GM18508 (cell line): ENCODE measurements around the gene KIF5C.
"Not testable (repeated sequence)": the region's sequence is repeated elsewhere in the genome, so short reads cannot be mapped to it uniquely, and the experiment has no call there.

Experiments used
- ATAC-seq: cut with Tn5 transposase; IDR thresholded peaks from one replicate; pipeline ENCODE4 v1.9.1; 2021; ENCODE audit warnings: moderate number of reproducible peaks; ENCODE audit not compliant: insufficient read depth, unreplicated experiment

Gene KIF5C

DNA sequence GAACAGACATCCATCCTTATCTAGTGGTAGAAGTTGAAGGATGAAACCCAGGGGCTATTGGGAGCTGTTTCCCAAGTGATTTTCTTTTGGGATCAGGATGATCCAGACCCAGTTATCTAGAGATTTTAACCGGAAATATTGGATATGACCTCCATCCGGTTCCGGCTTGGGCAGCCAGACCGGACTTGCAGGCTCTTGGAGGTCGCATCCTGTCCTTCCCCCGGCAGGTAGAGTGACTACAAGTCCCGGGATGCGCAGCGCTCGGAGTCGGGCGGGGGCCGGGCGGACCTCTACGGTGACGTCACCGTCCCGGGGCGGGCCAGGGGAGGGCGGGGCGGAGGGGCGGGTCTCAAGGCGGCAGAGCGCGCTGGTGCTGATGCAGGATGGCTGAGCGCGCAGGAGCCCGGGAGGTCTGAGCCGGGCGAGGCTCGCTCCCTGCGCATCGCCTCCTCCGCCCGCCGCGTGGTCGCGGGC, at the start of gene KIF5C:
TSS of gene KIF5C (plus strand) at position 360 of the 474 bp plus-strand sequence. CDS start 391 bp downstream, outside the sequence.
- ATAC-seq = peak; percentile 89

DNA sequence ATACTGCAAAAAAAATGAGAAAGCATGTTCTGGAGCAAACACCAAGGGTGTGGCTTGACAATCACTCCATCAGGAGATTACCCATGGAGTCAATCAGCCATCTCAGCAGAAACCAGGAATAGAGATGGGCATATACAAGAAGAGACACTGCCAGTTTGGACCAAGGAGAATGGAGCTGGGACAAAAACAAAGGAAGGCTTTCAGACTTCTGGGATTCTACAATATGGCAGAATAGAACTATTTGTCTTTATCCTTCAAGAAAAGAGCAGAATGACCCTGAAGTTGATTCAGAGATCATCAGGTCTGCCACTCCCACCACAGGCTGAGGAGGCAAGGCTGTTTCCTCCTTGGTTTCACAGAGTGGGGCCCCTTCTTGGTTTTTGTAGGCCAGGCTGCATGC, 48.2 kb upstream of the KIF5C start:
- no peak for ATAC-seq

DNA sequence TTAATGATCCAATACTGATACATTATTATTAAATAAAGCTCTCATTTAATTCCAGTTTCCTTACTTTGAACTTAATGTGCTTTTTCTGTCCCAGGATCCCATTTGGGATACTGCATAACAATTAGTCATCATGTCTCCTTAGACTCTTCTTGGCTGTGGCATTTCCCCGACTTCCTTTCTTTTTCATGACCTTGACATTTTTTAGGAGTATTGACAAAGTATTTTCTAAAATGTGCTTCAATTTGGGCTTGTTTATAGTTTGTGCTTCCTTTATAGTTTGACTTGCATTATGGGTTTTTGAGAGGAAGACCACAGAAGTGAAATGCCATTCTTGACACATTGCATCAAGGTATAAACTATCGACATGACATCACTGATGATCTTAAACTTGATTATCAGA, 46.1 kb upstream of the KIF5C start:
- ATAC-seq = no peak

DNA sequence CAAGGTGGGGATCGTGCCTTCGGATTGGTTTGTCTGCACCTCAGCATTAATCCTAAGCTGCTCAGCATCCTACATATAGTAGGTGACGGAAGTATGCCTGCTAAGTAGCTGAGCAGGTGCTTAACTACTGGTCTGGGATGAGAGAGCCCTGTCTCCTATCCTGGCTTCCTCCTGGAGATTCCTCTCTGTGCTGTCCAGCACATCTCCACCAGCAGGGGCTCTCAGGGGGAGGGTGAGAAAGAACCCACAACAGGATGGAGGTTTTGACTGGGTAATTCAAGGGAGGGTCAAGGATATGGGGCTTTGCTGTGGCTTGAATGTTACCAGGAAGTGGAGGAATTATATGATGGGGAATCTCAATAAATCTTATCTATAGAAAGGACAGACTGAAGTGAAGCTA, 45.4 kb upstream of the KIF5C start:
- no peak for ATAC-seq

DNA sequence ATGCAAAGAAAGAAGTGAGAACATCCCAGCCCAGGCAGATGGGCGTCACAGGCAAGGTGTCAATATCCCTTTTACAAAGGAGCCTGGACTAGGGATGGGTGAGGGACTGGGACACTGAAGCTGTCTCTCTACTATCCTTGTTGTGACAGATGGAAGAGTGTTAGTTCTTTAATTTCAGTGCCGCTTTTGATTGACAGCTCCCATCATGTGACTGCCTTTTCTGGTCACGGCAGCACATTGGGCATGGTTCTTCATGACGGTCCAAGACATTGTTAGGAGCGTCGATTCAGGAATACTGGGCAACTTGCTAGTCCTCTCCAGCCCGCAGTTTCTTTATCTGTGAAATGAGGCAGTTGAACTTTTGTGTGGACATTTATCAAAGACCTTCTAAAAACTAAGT, 42.4 kb upstream of the KIF5C start:
- ATAC-seq = no peak

DNA sequence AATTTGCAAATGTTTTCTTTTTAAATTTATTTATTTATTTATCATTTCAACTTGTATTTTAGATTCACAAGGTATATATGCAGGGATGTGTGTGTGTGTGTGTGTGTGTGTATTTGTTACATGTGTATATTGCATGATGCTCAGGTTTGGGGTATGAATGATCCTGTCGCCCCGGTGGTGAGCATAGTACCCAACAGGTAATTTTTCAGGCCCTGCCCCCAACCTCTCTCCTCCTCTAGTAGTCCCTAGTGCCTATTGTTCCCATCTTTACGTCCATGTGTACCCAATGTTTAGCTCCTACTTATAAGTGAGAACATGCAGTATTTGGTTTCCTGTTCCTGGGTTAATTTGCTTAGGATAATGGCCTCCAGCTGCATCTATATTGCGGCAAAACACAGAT, 33.0 kb upstream of the KIF5C start:
- ATAC-seq = no peak

DNA sequence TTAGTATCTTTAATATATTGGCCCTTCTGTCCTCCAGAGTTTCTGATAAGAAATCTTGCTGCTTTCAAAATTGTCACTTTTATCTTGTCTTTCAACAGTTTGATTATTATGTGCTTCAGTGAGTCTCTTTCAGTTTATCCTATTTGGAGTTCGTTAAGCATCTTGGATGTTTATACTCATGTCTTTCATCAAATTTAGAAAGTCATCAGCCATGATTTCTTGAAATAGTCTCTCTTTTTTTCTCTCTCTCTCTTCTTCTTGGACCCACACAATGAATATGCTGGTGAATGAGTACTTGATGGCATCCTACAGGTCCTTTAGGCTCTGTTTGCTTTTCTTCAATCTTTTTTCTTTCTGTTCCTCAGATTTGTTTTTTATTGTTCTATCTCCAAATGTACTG, 26.9 kb upstream of the KIF5C start:
- no peak for ATAC-seq

DNA sequence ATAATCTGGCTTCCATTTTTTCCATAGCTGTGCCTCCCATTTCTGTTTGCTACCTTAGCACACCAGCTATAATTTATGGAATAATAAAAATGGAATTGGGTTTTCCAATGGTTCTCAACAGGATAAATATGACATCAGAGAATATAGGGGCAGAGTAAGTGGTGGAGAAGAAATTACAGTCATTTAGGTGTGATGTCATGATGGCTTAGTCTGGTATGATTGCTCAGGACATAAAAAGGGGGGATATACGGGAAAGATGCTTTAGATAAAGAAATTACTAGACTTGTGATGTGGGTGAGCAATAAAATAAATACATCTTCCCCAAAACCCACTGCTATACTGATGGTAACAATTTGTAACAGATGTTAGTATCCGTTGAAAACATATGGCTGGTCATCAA, 21.6 kb upstream of the KIF5C start:
- ATAC-seq = no peak

DNA sequence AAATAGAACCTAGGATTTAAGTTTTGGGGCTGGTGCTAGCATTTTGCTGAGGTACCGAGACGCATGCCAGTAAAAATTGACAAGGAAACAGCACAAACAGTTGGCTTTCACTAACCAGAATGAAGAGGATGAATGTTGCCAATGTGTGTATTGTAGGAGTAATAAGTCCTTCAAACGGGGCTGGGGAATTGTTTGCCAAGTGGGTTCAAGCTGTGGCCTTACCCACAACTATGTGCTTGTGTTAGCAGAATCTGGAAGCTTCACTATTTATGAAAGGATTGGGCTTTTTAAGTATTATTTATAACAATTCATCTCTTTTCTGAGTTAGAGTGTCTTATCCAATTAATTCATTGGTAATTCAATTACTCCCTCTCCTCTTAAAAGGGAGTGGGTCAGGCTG, 15.0 kb upstream of the KIF5C start:
- no peak for ATAC-seq

DNA sequence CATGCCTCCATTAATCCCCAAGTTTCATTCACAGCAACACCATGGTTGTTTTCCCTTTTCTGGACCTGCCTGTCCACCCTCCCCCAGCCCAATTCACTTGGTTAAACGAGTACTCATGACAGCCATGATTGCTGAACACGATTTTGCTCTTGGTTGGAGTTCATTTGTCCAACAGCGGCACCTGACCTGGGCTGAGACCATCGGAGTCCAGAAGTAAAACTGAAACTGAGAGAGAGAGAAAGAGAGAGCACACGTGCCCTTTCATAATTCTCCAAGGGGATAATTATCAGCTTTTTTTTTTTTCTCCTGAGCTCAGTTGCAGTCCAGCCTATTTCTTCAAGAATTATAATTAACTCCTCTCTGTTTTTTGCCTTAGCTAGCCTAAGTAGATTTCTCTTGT, 13.7 kb upstream of the KIF5C start:
- no peak for ATAC-seq

DNA sequence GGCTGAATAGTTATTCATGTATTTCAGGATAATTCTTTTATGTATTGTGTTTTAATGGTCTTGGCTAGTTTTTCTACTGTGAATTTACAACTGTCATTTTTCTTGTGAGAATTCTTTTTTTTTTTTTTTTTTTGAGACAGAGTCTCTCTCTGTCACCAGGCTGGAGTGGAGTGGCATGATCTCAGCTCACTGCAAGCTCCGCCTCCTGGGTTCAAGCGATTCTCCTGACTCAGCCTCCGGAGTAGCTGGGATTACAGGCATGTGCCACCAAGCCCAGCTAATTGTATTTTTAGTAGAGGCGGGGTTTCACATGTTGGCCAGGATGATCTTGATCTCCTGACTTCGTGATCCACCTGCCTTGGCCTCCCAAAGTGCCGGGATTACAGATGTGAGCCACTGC, 12.5 kb upstream of the KIF5C start:
- not testable (repeated sequence) for ATAC-seq

DNA sequence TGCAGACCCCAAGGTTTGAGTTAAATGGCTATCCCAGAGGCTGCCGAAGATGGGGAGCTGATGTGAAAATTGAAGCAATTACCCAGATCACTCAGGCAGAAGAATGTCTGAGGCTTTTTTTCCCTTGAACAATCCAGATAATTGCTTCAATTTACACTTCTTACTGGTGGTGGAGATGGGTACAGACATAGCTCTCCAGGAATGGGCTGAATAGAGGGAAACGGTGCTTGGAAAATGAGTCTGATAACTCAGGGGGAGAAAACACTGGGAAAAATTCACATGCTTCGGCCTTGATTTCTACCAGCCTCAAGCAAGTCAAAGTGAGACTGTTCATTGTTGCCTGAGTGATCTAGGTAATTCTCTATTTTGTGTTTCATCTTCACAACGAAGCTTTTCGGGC, 9.5 kb upstream of the KIF5C start:
- no peak for ATAC-seq

DNA sequence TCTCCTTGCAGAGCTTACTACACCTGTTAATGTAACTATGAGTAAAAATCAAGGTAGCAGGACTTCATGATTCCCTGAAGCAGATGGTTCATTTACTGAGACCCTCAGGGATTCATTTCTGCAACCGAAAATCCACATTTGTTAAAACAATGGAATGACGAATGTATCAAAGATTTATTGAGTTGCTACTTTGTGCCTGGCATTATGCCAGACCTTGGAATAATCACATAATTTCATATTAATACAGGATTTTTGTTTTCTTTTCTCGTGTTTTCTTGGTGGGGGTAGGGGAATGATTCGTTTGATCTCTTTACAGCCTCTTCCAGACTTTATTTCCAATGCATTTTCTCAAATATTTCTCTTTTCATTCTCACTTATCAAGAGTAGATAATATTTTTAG, 8.9 kb upstream of the KIF5C start:
- ATAC-seq = no peak

DNA sequence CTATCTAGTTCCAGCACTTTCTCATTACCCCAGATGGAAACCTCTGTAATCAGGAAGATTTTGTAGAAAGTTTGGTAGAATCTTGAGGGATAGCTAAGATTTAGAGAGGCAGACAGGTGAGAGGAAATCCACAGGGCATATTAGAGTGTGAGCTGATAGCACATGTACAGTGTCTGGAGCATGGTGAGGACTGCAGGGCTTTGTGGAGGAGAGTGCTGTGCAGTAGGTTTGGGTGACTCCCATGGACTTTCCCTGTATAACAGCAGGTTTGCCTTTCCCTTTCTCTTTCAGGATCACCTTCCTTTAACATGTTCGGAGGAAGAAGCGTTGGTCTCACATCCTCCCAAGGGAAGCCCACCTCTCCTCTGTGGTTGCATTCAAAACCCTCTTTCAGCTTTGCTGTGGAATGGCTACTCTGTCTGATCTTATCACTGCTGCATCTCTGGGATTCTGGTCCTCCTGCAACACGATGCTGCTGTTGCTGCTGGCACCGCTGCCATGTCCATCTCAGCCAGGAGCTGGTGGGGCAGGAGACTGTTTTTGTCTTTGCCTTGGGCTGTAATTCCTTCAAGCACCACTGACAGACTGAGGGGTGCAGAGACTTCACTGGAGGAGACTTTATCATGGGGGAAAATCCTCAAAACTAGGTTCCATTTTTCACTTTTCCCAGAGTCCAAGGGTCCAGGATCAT, 7.8 kb upstream of the KIF5C start:
- no peak for ATAC-seq

DNA sequence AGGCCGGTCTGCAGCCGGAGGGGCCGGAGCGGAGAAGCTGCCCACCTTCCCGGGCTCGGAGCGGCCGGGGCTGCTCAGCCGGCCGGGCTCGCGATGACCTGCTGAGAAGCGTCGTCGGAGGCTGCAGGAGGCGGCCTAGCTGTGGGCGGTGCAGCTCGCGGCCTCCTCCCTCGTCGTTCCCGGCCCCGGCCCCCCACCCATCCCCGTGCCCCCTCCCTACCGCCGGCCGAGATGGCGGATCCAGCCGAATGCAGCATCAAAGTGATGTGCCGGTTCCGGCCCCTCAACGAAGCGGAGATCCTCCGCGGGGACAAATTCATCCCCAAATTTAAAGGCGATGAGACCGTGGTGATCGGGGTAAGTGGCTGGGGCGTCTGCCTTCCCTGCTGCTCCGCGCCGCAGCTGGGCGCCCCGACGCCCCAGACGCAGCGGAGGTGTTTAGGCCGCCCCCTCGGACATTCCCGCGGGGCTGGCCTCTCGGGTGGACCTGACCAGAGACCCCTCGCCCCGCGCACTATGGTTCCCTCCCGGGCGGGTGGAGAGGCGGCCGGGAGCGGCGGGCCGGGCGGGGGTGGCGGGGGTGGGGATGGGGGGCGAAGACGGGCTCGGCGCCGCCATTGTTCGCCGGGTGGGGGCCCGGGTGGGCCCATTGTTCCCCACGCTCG, 492 bp downstream of the KIF5C start:
- ATAC-seq = no peak

DNA sequence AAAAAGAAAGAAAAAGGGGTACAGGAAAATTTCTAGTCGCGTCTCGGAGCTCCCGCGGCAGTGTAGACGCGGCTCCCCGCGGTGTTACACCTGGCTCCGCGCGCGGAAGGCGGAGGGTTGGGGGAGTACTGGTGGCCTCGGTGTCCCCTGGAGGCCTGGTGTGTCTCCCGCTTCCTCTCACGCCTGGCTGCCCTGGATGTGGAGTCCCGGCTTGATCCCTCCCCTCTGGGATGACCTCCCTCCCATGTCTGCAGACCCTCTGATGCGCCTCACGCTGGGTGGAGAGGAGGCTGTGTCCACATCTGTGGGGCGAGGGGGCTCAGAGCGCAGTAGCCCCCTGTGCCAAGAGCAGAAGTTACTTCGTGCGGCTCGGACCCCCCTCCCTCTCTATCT, 1.2 kb downstream of the KIF5C start:
- no peak for ATAC-seq

DNA sequence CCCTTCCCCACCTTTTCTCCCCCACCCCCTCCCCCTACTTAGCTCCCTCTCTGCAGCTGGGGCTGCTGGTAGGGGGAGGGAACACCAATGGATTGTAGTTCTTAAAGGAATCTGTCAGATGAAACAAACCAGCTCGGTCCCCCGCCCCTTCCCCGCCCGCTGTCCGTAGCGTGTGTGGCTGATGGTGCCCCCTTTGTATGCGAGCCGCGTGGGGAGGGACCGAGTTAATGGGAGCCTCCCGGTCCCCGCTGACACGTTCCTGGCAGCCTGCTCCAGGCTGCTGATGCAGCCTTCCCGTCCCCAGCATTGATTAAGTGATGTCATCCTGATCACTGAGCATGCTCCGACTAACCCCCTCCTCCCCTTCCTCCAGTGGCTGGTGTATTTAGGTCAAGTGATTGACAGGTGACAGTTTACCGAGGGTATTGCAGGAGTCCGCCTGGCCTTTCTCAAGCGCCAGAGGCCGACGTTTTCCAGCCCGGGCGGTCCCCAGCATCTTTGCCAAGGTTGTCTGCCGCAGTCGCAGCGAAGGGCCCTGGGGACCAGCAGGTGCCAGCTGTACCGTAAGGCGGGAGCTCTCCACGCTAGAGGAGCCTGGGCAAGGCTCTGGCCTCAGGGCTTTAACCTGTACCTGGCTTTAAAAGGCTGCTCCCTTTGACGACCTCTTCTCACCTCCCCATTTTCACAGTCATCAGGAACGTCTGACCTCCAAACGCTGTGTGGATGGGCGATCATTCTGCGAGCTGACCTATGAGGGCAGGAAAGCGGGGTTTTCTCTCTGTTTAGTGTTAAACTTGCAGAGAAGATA, 1.8 kb downstream of the KIF5C start:
- ATAC-seq = no peak

DNA sequence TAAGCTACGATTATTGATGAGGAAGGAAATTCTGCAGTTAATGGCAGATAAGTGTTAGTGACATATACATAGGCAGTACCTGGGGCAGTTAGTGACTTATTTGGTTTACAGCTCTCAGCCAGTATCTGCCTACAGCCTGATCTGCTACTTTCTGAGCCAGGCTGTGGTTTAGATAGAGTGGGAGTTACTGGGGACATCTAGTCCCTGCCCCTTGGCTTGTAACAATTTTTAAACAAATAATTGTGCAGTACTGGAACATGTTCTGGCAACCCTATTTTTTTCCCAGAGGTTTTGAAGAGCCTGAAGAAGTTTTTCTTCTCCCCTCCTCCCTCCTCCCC, 2.3 kb downstream of the KIF5C start:
- ATAC-seq = no peak

DNA sequence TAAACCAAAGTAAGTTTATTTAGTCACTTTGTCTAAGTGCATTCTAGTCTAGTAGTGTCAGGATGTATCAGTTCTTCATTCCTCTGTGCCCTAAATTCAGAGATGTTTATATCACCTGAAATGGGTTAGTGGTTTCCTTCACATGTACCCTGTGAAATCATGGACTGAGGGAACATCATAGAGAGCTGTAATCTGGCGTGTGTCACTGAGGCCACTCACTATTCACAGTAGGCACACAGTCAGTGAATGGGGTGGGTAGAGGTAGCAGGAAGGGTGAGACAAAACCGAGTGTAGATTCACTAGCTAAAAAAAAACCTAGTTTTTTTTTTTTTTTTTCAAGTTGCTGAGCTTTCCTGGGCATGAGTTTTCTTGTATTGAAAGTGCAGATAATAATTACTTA, 5.6 kb downstream of the KIF5C start:
- ATAC-seq = no peak

DNA sequence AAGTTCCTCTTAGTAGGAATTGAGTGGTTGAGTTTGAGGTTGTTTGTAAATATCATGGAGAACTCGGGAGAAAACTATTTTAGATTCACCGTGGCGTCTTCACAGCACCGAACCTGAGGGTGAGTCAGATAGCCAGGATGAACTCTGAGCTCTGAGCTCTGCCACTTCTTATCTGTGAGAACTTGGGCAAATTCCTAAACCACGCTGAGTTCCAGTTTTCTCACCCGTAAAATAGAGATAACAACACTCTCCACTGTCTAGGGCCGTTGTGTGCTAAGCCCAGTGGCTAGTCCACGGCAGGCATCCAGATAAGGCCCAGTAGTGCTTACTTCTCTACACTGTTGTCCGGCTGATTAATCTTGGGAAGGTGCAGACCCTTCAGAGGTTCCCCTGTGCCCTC, 7.0 kb downstream of the KIF5C start:
- ATAC-seq = no peak

DNA sequence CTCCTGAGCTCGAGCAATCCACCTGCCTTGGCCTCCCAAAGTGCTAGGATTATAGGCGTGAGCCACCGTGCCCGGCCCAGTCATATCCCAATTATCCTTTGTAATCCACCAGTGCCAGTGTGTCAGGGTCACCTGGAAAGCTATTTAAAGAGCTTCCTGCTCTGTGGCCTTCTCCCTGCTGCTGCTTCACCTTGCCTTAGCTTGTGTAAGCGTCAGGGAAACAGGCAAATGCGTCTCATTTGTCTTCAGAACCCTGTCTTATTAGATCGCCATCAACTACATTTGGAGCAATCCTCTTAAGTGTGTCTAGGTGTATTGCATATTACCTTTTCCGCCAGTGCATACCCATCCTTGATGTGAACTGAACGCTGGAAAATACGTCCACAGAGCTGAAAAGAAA, 10.2 kb downstream of the KIF5C start:
- ATAC-seq = no peak
